Measurements from ENCODE around the gene PHF12.

GRCh38 chr17:28942925-28943324 is 8.4 kb downstream of the PHF12 start:
- TF ChIP-seq, protein P1, sequence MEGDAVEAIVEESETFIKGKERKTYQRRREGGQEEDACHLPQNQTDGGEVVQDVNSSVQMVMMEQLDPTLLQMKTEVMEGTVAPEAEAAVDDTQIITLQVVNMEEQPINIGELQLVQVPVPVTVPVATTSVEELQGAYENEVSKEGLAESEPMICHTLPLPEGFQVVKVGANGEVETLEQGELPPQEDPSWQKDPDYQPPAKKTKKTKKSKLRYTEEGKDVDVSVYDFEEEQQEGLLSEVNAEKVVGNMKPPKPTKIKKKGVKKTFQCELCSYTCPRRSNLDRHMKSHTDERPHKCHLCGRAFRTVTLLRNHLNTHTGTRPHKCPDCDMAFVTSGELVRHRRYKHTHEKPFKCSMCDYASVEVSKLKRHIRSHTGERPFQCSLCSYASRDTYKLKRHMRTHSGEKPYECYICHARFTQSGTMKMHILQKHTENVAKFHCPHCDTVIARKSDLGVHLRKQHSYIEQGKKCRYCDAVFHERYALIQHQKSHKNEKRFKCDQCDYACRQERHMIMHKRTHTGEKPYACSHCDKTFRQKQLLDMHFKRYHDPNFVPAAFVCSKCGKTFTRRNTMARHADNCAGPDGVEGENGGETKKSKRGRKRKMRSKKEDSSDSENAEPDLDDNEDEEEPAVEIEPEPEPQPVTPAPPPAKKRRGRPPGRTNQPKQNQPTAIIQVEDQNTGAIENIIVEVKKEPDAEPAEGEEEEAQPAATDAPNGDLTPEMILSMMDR (IDR thresholded peaks at IDR 0.05): no peak
- no peak for TF ChIP-seq POLR2A (IDR thresholded peaks at IDR 0.05)
